Suprapubic skin (tissue), 4 donors: ENCODE results near the gene ARHGAP10. TPM values are rescaled to one million over a fixed set of nuclear protein-coding genes. Genes with fewer than 3 reads are reported as not detected.

ENCODE experiments used
- DNase-seq, 2 donors: peaks; one replicate each; pipeline ENCODE4 v3.0.0-alpha.2; 2019; ENCODE audit warnings: low spot score in 2 of 2
- H3K27ac ChIP-seq: fragments of 200-600 bp; sonication (generic); one replicate; pipeline ENCODE4 v1.5.1; 2019
- H3K27me3 ChIP-seq: fragments of 200-600 bp; sonication (generic); one replicate; pipeline ENCODE4 v1.5.1; 2019
- H3K36me3 ChIP-seq: fragments of 200-600 bp; sonication (generic); one replicate; pipeline ENCODE4 v1.5.1; 2019
- H3K4me1 ChIP-seq: fragments of 200-600 bp; sonication (generic); one replicate; pipeline ENCODE4 v1.5.1; 2019
- H3K4me3 ChIP-seq: fragments of 200-600 bp; sonication (generic); one replicate; pipeline ENCODE4 v1.5.1; 2019; ENCODE audit warnings: mild to moderate bottlenecking
- H3K9me3 ChIP-seq: fragments of 200-600 bp; sonication (generic); one replicate; pipeline ENCODE4 v1.5.1; 2019
- CTCF ChIP-seq, 2 donors: fragments of 200-600 bp in 1 of 2; fragments of 450-650 bp in 1 of 2; sonication (generic) in 1 of 2; IDR thresholded peaks; one replicate each; pipeline ENCODE4 v1.5.1; 2016 to 2019; ENCODE audit warnings: antibody characterized with exemption in 2 of 2, mild to moderate bottlenecking in 1 of 2, moderate library complexity in 1 of 2
- EP300 ChIP-seq: sonication (generic); formaldehyde crosslinking; IDR thresholded peaks from one replicate; pipeline ENCODE4 v1.6.1; 2017; ENCODE audit warnings: antibody characterized with exemption
- POLR2A ChIP-seq, 2 donors: fragments of 450-650 bp; IDR thresholded peaks; one replicate each; pipeline ENCODE4 v1.6.1; 2017; ENCODE audit warnings: antibody characterized with exemption in 2 of 2, mild to moderate bottlenecking in 2 of 2, moderate library complexity in 2 of 2
- POLR2AphosphoS5 ChIP-seq, 3 donors: sonication (generic); formaldehyde crosslinking; IDR thresholded peaks; one replicate each; pipeline ENCODE4 v1.6.1; 2017; ENCODE audit warnings: antibody characterized with exemption in 3 of 3
- WGBS: methylation state at CpG from one replicate; pipeline ENCODE4 v1.1.5; 2018; 5-methylcytosine and 5-hydroxymethylcytosine counted together
- total RNA-seq, 4 donors: library from RNA; depleted of rRNA; stranded (reverse); fragments of >200 nt; gene quantifications; one replicate each; pipeline ENCODE4 v1.1.0, GENCODE V29; 2016

Gene ARHGAP10
- total RNA-seq, 4 donors from 2014 or later: 32.5 to 59.0 (median 36.8) TPM

GRCh38 chr4:147846318-147847155 is 114.6 kb downstream of the ARHGAP10 start:
- H3K27ac ChIP-seq: no peak overlapping the region
- DNase-seq: no peak
- no peaks in the 10 kb centered on the region for H3K9me3 ChIP-seq
- TF ChIP-seq EP300: no peak
- TF ChIP-seq POLR2A (IDR thresholded peaks at IDR 0.05): no peak
- TF ChIP-seq CTCF (IDR thresholded peaks at IDR 0.05): no peak
- no peak for TF ChIP-seq POLR2AphosphoS5 (IDR thresholded peaks at IDR 0.05)
- H3K4me3 ChIP-seq: no peak overlapping the region
- WGBS: 63% methylated on average over 6 of the region's 6 CpGs
- no peaks in the 10 kb centered on the region for H3K36me3 ChIP-seq
- no peaks in the 10 kb centered on the region for H3K27me3 ChIP-seq
- H3K4me1 ChIP-seq: peaks cover 11% of the 10 kb centered on the region

DNA sequence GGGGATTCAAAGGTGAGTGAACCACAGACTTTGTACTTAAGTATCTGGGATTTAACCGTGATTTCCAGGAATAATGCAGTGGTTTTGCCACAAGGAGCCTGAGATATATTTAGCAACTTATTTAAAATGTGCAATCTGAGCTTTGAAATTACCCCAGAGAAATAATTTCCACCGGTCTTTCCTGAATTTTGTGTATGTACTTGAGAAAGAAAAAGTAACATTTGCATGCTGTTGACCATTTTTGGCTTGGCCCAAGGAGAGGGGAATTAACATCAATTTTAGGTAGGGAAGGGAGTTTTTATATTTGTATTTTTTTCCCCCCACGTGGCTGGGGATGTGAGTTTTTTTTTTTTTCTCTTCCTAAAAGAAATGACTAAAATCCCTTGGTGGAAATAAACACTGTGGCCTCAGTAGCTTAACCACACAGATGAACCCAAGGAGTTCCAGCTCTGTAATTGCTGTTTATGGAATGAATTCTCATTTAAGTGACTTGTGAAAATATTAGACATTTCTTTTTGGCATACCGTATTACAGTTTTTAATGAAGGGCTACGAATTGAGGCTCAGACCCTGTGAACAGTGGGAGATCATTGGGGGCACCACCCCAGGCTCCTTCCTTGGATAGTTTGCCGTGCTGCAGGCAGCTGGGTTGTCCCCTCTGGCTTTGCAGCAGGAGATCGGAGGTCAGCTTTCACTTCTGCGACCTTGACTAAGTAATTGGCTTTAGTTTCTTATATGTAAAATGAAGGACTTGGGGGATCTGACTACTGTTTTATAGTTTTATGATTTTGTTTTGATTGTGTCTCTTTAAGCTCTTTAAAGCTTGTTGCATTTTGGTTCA is 116.1 kb downstream of the ARHGAP10 start:
- Histone ChIP-seq H3K4me1 (peaks cover 11% of the 10 kb centered on the region), H3K4me3 (no peak overlapping the region), H3K27ac (no peak overlapping the region), H3K36me3 (no peaks in the 10 kb centered on the region), H3K9me3 (no peaks in the 10 kb centered on the region), H3K27me3 (no peaks in the 10 kb centered on the region)
- no peak for DNase-seq
- TF ChIP-seq EP300 (no peak), POLR2A (IDR thresholded peaks at IDR 0.05) (no peak), POLR2AphosphoS5 (IDR thresholded peaks at IDR 0.05) (no peak), CTCF (IDR thresholded peaks at IDR 0.05) (no peak)
- 71% methylated on average over 8 of the region's 8 CpGs for WGBS

DNA sequence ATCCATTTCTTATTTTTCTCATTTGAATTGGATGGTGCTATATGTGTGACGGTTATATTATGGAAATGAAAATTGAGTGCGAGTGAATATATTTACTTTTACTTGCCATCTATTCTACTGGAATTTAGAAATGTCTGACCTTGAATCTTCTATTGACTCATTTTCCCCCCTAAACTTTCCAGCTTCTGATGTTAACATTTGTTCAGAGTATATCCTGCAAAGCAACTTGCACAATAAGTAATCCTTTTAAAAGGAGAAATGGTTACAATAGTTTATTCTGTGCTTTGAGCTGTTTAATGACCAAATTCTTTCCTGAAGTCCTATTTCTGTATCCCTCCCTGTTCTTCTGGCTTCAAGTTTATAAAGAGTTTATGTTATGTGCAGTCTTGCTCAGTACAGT is 116.7 kb downstream of the ARHGAP10 start:
- Histone ChIP-seq H3K27me3 (no peaks in the 10 kb centered on the region), H3K4me1 (peaks cover 16% of the 10 kb centered on the region), H3K4me3 (no peak overlapping the region), H3K9me3 (no peaks in the 10 kb centered on the region), H3K36me3 (no peaks in the 10 kb centered on the region), H3K27ac (no peak overlapping the region)
- TF ChIP-seq POLR2AphosphoS5 (IDR thresholded peaks at IDR 0.05) (no peak), EP300 (no peak), POLR2A (IDR thresholded peaks at IDR 0.05) (no peak), CTCF (IDR thresholded peaks at IDR 0.05) (no peak)
- no peak for DNase-seq
- WGBS: 94% methylated on average over 2 of the region's 2 CpGs

DNA sequence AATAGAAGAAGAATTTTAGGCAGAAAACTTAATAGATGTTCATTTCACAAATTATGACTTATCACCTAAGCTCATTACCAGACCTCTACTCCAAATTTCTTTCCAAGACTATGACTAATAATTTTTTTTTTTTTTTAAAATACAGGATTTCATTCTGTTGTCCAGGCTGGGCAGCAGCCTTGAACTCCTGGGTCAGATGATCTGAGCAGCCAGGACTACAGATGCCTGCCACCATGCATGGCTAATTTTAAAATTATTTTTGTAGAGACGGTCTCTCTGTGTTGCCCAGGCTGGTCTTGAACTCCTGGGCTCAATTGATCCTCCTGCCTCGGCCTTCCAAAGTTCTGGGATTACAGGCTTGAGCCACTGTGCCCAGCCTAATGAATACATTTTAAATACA is 119.2 kb downstream of the ARHGAP10 start:
- no peak for DNase-seq
- H3K4me1 ChIP-seq: peaks cover 37% of the 10 kb centered on the region
- 98% methylated on average over 2 of the region's 2 CpGs for WGBS

More for the DNA sequence above, 119.2 kb downstream of the ARHGAP10 start:
- H3K4me3 ChIP-seq: no peak overlapping the region
- H3K36me3 ChIP-seq: no peaks in the 10 kb centered on the region
- TF ChIP-seq POLR2A (IDR thresholded peaks at IDR 0.05) (no peak), EP300 (no peak), CTCF (IDR thresholded peaks at IDR 0.05) (no peak), POLR2AphosphoS5 (IDR thresholded peaks at IDR 0.05) (no peak)
- no peaks in the 10 kb centered on the region for H3K27me3 ChIP-seq
- no peak overlapping the region for H3K27ac ChIP-seq
- no peaks in the 10 kb centered on the region for H3K9me3 ChIP-seq
